ENCODE results near the gene CRLF1. TPM values are rescaled to one million over a fixed set of nuclear protein-coding genes. Genes with fewer than 3 reads are reported as not detected.
A peak's percentile ranks its signal among the peaks of the same experiment; 100 is the strongest.

CRLF1 gene
- total RNA-seq, 1 donor from 2014 or later: not detected

DNA sequence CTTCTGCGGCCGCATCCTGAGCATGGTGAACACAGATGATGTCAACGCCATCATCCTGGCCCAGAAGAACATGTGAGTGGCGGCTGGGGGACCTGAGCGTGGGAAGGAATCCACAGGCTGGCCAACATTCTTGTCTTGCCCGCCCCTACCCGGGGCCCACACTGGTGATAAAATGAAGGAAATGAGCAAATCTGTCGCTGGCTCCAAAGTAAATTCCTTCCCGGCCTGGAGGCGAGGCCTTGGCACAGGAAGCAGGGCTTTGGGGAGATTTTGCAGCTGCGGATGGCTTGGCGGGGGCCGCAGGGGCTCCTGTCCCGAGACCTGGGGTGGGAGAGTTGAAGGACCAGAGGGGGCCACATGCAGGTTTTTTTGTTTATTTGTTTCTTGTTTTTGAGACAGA, 44.5 kb downstream of the CRLF1 start:
- no peak for DNase-seq
- Mint-ChIP-seq H3K36me3 (ENCODE audit: low read depth) (peaks cover 54% of the 10 kb centered on the region), H3K27ac (no peak overlapping the region), H3K4me3 (no peak overlapping the region), H3K4me1 (peaks cover 25% of the 10 kb centered on the region), H3K9me3 (no peaks in the 10 kb centered on the region), H3K27me3 (no peaks in the 10 kb centered on the region)
- no peak for TF ChIP-seq CTCF (IDR thresholded peaks at IDR 0.05)
- POLR2A ChIA-PET: no interaction called here
- no peak for ATAC-seq (ENCODE audit: low read depth)
- CTCF ChIA-PET: no interaction called here
- intact Hi-C loops (cut with micrococcal nuclease): no loop called here

GRCh38 chr19:18559685-18560084, 46.9 kb downstream of the CRLF1 start:
- H3K36me3 Mint-ChIP-seq (ENCODE audit: low read depth): peaks cover 35% of the 10 kb centered on the region
- H3K4me3 Mint-ChIP-seq: peak overlapping the region; percentile 15
- peaks cover 25% of the 10 kb centered on the region for H3K4me1 Mint-ChIP-seq
- intact Hi-C loops (cut with micrococcal nuclease): no loop called here
- H3K27ac Mint-ChIP-seq: peak overlapping the region; percentile 87
- CTCF ChIA-PET: no interaction called here
- H3K27me3 Mint-ChIP-seq: no peaks in the 10 kb centered on the region
- H3K9me3 Mint-ChIP-seq: no peaks in the 10 kb centered on the region
- TF ChIP-seq CTCF (IDR thresholded peaks at IDR 0.05): no peak
- DNase-seq: no peak
- POLR2A ChIA-PET: interaction anchor here (0.6 to 5.0 kb wide), 4 partner anchors 11 to 272 kb away, joined by 4 to 88 read pairs (median 41); partner anchors contain the start of genes ELL, UBA52 and UPF1
- ATAC-seq (ENCODE audit: low read depth): no peak

- POLR2A ChIA-PET: interaction anchor here (0.6 to 5.0 kb wide), 16 partner anchors 7 to 378 kb away, joined by 3 to 88 read pairs (median 6); partner anchors contain the start of genes COPE, DDX49, ELL and FKBP8
- Mint-ChIP-seq H3K4me1 (peaks cover 25% of the 10 kb centered on the region), H3K9me3 (no peaks in the 10 kb centered on the region), H3K27me3 (no peaks in the 10 kb centered on the region), H3K36me3 (ENCODE audit: low read depth) (peaks cover 26% of the 10 kb centered on the region), H3K27ac (peak overlapping the region; percentile 87), H3K4me3 (peak overlapping the region; percentile 87)
- CTCF ChIA-PET: interaction anchor here (1.4 to 1.9 kb wide), 4 partner anchors 14 to 361 kb away, joined by 3 to 10 read pairs (median 3); partner anchors contain the start of genes COPE and DDX49
- no peak for TF ChIP-seq CTCF (IDR thresholded peaks at IDR 0.05)
- ATAC-seq (ENCODE audit: low read depth) (no peak), DNase-seq (no peak)
- intact Hi-C loops (cut with micrococcal nuclease): no loop called here
Measured at GRCh38 chr19:18558604-18559003, 48.0 kb downstream of the CRLF1 start.

DNA sequence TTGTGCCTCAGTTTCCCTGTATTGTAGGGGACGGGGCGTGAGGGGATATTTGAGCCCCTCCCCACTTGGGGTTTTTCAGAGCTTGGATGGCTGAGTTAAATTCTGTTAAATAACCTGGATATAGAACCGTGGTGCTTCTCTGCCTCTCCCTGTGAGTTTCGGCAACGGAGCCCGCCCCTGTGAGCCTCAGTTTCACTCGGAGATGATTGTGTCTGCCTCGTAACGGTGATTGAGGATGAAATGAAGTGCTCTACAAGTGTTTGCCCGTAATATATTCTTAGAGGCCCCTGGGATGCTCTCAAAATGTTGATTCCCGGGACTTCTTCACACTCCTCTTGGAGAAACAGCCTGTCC, 48.4 kb downstream of the CRLF1 start:
- TF ChIP-seq CTCF (IDR thresholded peaks at IDR 0.05): no peak
- intact Hi-C loops (cut with micrococcal nuclease): no loop called here
- no peak for DNase-seq
- H3K9me3 Mint-ChIP-seq: no peaks in the 10 kb centered on the region
- H3K27me3 Mint-ChIP-seq: no peaks in the 10 kb centered on the region
- ATAC-seq (ENCODE audit: low read depth): no peak
- H3K27ac Mint-ChIP-seq: peak overlapping the region; percentile 87
- H3K4me3 Mint-ChIP-seq: peak overlapping the region; percentile 87
- ChIA-PET CTCF (interaction anchor here (1.4 to 1.9 kb wide), 4 partner anchors 14 to 361 kb away, joined by 3 to 10 read pairs (median 3); partner anchors contain the start of genes COPE and DDX49), POLR2A (interaction anchor here (0.6 to 5.0 kb wide), 23 partner anchors 8 to 813 kb away, joined by 3 to 88 read pairs (median 6); partner anchors contain the start of genes COPE, DDX49, ELL and FKBP8)
- peaks cover 23% of the 10 kb centered on the region for H3K36me3 Mint-ChIP-seq (ENCODE audit: low read depth)
- H3K4me1 Mint-ChIP-seq: peaks cover 25% of the 10 kb centered on the region

GRCh38 chr19:18557411-18558201, 49.0 kb downstream of the CRLF1 start, which contains the start of gene KXD1:
KXD1 (plus strand) TSS chr19:18557870; CDS start chr19:18562057, 4,187 bp downstream.
- no peak for TF ChIP-seq CTCF (IDR thresholded peaks at IDR 0.05)
- Mint-ChIP-seq H3K4me3 (peak within 1 kb of the TSS; percentile 87), H3K27ac (peak within 1 kb of the TSS; percentile 89), H3K36me3 (ENCODE audit: low read depth) (peaks cover 17% of the 10 kb centered on the region), H3K4me1 (peaks cover 25% of the 10 kb centered on the region), H3K9me3 (no peaks in the 10 kb centered on the region), H3K27me3 (no peaks in the 10 kb centered on the region)
- peak; percentile 99 for ATAC-seq (ENCODE audit: low read depth)
- ChIA-PET CTCF (interaction anchor here (1.4 to 1.9 kb wide), 4 partner anchors 15 to 362 kb away, joined by 3 to 10 read pairs (median 3); partner anchors contain the start of genes COPE and DDX49), POLR2A (interaction anchor here (0.6 to 5.0 kb wide), 28 partner anchors 8 to 1976 kb away, joined by 3 to 88 read pairs (median 6); partner anchors contain the start of genes COPE, DDX49, ELL and FKBP8)
- intact Hi-C loops (cut with micrococcal nuclease): loop anchor here (1.0 kb wide), 4 partner anchors 13 to 35 kb away; partner anchors contain the start of genes ELL and UBA52
- peak; percentile 93 for DNase-seq
